ENCODE measurements around the gene APEX2.
"Not testable (repeated sequence)": the region's sequence is repeated elsewhere in the genome, so short reads cannot be mapped to it uniquely, and the experiment has no call there.

The APEX2 gene

GRCh38 chrX:55014897-55015299, 14.7 kb downstream of the APEX2 start:
- DNase-seq, result no peak

- no peak for DNase-seq
Measured at GRCh38 chrX:55026143-55026542, 26.0 kb downstream of the APEX2 start.

GRCh38 chrX:55026840-55027239, 26.7 kb downstream of the APEX2 start:
- DNase-seq, result no peak

GRCh38 chrX:55028040-55028439, 27.9 kb downstream of the APEX2 start:
- DNase-seq, result no peak

GRCh38 chrX:55028611-55029010, 28.4 kb downstream of the APEX2 start:
- no peak for DNase-seq

- DNase-seq, result no peak
Measured at GRCh38 chrX:55029291-55029690, 29.1 kb downstream of the APEX2 start.

- no peak for DNase-seq
Measured at GRCh38 chrX:55030271-55031205, 30.4 kb downstream of the APEX2 start, which contains the start of gene ALAS2. ALAS2 (minus strand) TSS chrX:55030977; CDS start chrX:55026000, 4,977 bp downstream.

GRCh38 chrX:55033429-55033828, 33.3 kb downstream of the APEX2 start:
- no peak for DNase-seq

GRCh38 chrX:55039471-55039870, 39.3 kb downstream of the APEX2 start:
- no peak for DNase-seq

- no peak for DNase-seq
Measured at GRCh38 chrX:55041514-55041913, 41.4 kb downstream of the APEX2 start.

- not testable (repeated sequence) for DNase-seq
Measured at GRCh38 chrX:55050599-55050998, 50.4 kb downstream of the APEX2 start.

GRCh38 chrX:55056820-55057674, 56.9 kb downstream of the APEX2 start:
- no peak for DNase-seq

GRCh38 chrX:55057675-55058249, 57.6 kb downstream of the APEX2 start:
- peak; percentile 8 for DNase-seq
